Uterus (tissue), 4 donors: Measurements from ENCODE around the gene SHISA9. TPM values are rescaled to one million over a fixed set of nuclear protein-coding genes. Genes with fewer than 3 reads are reported as not detected.

ENCODE experiments used
- DNase-seq, 2 donors: peaks; one replicate each; pipeline ENCODE4 v3.0.0-alpha.2; 2019 to 2020
- H3K27ac ChIP-seq, 2 donors: fragments of 200-600 bp; sonication (generic); 1 replicate in 1 of 2; 2 replicates in 1 of 2; pipeline ENCODE4 v1.5.1; 2016 to 2018
- H3K27me3 ChIP-seq, 2 donors: fragments of 200-600 bp; sonication (generic); one replicate each; pipeline ENCODE4 v1.5.1; 2018 to 2019; ENCODE audit warnings: control low read depth in 1 of 2
- H3K36me3 ChIP-seq, 2 donors: fragments of 200-600 bp; sonication (generic); one replicate each; pipeline ENCODE4 v1.5.1; 2019; ENCODE audit warnings: control low read depth in 1 of 2
- H3K4me1 ChIP-seq, 2 donors: fragments of 200-600 bp; sonication (generic); one replicate each; pipeline ENCODE4 v1.5.1; 2018 to 2019; ENCODE audit warnings: control low read depth in 1 of 2
- H3K4me3 ChIP-seq, 2 donors: fragments of 200-600 bp; sonication (generic); 1 replicate in 1 of 2; 2 replicates in 1 of 2; pipeline ENCODE4 v1.5.1; 2018 to 2019; ENCODE audit warnings: mild to moderate bottlenecking in 1 of 2
- H3K9me3 ChIP-seq, 2 donors: fragments of 200-600 bp; sonication (generic); one replicate each; pipeline ENCODE4 v1.5.1; 2019; ENCODE audit warnings: control low read depth in 1 of 2
- POLR2A ChIP-seq, 2 donors: fragments of 450-650 bp; IDR thresholded peaks; one replicate each; pipeline ENCODE4 v1.6.1; 2016; ENCODE audit warnings: antibody characterized with exemption in 2 of 2, mild to moderate bottlenecking in 1 of 2, moderate library complexity in 1 of 2
- intact Hi-C: fragments of 100-400 bp; cut with DNase I; formaldehyde crosslinking; loops from one replicate; pipeline ENCODE4 v1.15.1; 2023; ENCODE audit warnings: low total_unique reads
- total RNA-seq, 4 donors: library from RNA; depleted of rRNA in 3 of 4; stranded (reverse); fragments of >200 nt in 3 of 4; gene quantifications; one replicate each; pipeline versions ENCODE4 v1.1.0 to v1.2.4, GENCODE V29; 2014 to 2023
- TF ChIP-seq, protein P1 (sequence below), 4 experiments: fragments of 200-600 bp in 2 of 4; fragments of 450-650 bp in 2 of 4; sonication (generic) in 2 of 4; IDR thresholded peaks; one replicate each; pipeline ENCODE4 v1.5.1; 2016 to 2019; ENCODE audit warnings: antibody characterized with exemption in 4 of 4, mild to moderate bottlenecking in 2 of 4, moderate library complexity in 1 of 4
- donor health status: DM: yes; HTN: yes; CAD: no.

Gene SHISA9
- total RNA-seq, 4 donors from 2014 or later = 0.27 TPM; not detected in 3

DNA sequence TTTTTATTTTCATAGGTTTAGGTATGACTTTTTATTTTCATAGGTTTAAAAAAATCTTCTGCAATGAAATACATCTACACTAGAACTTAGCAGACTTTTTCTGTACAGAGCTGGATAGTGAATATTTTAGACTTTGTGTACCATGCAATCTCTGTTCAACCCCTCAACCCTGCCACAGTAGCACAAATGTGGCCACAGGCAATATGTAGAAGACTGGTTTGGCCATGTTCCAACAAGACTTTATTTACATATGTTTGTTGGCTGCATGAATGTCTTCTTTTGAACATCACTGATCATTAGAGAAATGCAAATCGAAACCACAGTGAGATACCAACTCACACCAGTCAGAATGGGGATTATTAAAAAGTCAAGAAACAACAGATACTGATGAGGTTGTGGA is 229.2 kb downstream of the SHISA9 start:
- TF ChIP-seq, protein P1, sequence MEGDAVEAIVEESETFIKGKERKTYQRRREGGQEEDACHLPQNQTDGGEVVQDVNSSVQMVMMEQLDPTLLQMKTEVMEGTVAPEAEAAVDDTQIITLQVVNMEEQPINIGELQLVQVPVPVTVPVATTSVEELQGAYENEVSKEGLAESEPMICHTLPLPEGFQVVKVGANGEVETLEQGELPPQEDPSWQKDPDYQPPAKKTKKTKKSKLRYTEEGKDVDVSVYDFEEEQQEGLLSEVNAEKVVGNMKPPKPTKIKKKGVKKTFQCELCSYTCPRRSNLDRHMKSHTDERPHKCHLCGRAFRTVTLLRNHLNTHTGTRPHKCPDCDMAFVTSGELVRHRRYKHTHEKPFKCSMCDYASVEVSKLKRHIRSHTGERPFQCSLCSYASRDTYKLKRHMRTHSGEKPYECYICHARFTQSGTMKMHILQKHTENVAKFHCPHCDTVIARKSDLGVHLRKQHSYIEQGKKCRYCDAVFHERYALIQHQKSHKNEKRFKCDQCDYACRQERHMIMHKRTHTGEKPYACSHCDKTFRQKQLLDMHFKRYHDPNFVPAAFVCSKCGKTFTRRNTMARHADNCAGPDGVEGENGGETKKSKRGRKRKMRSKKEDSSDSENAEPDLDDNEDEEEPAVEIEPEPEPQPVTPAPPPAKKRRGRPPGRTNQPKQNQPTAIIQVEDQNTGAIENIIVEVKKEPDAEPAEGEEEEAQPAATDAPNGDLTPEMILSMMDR (IDR thresholded peaks at IDR 0.05) = no peak
- no peak for TF ChIP-seq POLR2A (IDR thresholded peaks at IDR 0.05)
- Histone ChIP-seq H3K9me3 (no peaks in the 10 kb centered on the region), H3K27me3 (no peaks in the 10 kb centered on the region), H3K4me3 (no peak overlapping the region), H3K36me3 (no peaks in the 10 kb centered on the region), H3K27ac (no peak overlapping the region), H3K4me1 (no peaks in the 10 kb centered on the region)
- DNase-seq = no peak
- intact Hi-C loops = no loop called here

DNA sequence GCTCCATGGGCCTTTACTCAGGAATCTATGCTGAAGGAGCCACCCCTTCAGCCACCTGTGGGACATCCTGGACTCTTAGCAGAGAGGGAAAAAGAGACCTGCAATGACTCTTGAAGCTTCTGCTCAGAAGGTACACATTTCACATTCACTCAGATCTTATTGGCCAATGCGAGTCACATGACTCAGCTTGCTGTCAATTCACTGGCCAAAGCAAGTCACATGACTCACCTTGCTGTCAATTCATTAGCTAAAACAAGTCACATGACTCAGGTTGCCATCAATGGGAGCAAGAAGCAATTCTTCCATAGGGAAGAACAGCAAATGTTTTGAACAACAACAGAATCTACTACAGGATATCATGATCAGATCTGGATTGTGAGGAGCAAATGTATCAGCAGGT is 233.4 kb downstream of the SHISA9 start:
- Histone ChIP-seq H3K4me3 (no peak overlapping the region), H3K9me3 (no peaks in the 10 kb centered on the region), H3K36me3 (no peaks in the 10 kb centered on the region), H3K27me3 (no peaks in the 10 kb centered on the region), H3K4me1 (no peaks in the 10 kb centered on the region), H3K27ac (no peak overlapping the region)
- DNase-seq = no peak
- intact Hi-C loops = no loop called here
- TF ChIP-seq, protein P1 (IDR thresholded peaks at IDR 0.05) = no peak
- TF ChIP-seq POLR2A (IDR thresholded peaks at IDR 0.05) = no peak

DNA sequence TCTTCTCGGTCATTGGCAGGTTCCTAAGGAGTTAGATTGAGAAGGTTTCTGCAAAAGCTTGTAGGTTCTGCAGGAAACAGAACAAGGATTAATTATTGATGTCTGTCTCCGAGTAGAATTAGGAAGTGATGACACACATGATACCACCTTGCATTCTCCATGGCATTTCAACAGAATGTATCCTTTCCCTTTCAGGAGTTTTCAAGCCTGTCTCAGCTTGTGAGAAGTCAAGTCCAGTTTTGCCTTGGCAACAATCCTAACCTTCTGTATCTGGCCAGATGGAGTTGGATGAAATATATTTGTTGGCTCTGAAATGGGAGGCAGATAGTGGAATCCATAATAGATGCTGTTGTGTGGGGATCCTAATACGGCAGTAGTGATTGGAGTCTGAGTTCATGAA is 235.5 kb downstream of the SHISA9 start:
- intact Hi-C loops = no loop called here
- Histone ChIP-seq H3K4me3 (no peak overlapping the region), H3K4me1 (no peaks in the 10 kb centered on the region), H3K27me3 (no peaks in the 10 kb centered on the region), H3K9me3 (no peaks in the 10 kb centered on the region), H3K36me3 (no peaks in the 10 kb centered on the region), H3K27ac (no peak overlapping the region)
- no peak for TF ChIP-seq POLR2A (IDR thresholded peaks at IDR 0.05)
- TF ChIP-seq, protein P1 (IDR thresholded peaks at IDR 0.05) = no peak
- DNase-seq = no peak

DNA sequence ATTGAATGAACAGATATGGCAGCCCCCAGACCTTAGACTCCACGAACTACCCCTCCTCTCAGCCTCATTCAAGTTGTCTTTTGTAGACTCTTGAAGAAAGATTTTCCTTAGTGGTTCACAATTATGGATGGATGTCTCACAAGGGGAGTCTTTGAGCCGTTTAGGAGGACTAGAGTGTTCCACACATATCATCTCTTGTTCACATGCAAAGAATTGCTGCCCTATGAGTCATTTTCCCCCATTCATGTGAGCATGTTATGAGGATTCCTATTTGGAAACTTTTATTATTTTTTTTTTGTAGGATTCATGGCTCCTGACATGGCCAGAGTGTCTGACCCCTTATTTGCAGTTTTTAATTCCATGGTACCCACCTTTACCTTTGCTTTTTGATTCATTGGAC is 237.1 kb downstream of the SHISA9 start:
- intact Hi-C loops = no loop called here
- Histone ChIP-seq H3K4me1 (no peaks in the 10 kb centered on the region), H3K9me3 (no peaks in the 10 kb centered on the region)

DNA sequence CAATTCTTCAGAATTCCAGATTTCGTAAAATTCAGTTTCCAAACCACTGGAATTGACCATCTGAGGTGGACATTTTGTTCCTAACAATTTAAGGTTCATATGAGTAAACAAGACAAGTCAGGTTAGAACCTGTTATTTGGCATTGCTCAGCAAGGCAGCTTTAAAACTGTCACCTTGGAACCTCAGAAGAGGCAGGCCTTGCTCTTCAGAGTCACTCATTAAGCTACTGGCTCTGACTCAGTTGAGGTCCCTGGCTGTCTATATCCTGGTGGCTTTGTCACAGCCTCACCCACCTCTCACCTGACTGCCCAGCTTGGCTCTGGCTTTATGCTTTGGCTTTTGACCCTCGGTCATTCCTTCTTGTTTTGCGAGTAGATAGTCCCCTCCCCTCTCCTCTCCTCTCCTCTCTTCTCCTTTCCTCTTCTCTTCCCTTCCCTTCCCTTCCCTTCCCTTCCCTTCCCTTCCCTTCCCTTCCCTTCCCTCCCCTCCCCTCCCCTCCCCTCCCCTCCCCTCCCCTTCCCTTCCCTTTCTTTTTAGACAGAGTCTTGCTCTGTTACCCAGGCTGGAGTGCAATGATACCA is 238.4 kb downstream of the SHISA9 start:
- Histone ChIP-seq H3K4me3 (no peak overlapping the region), H3K4me1 (no peaks in the 10 kb centered on the region), H3K36me3 (no peaks in the 10 kb centered on the region), H3K27ac (no peak overlapping the region), H3K9me3 (no peaks in the 10 kb centered on the region), H3K27me3 (no peaks in the 10 kb centered on the region)
- TF ChIP-seq POLR2A (IDR thresholded peaks at IDR 0.05) = no peak
- TF ChIP-seq, protein P1 (IDR thresholded peaks at IDR 0.05) = no peak
- no peak for DNase-seq
- intact Hi-C loops = no loop called here

More for the DNA sequence above, 237.1 kb downstream of the SHISA9 start:
- no peaks in the 10 kb centered on the region for H3K27me3 ChIP-seq
- no peak overlapping the region for H3K27ac ChIP-seq
- no peak for DNase-seq
- no peak overlapping the region for H3K4me3 ChIP-seq
- H3K36me3 ChIP-seq = no peaks in the 10 kb centered on the region
- TF ChIP-seq, protein P1 (IDR thresholded peaks at IDR 0.05) = no peak
- TF ChIP-seq POLR2A (IDR thresholded peaks at IDR 0.05) = no peak
